Astrocyte (in vitro differentiated cells and primary cell): ENCODE measurements around the gene NCAM2.

Experiments
- EZH2 ChIP-seq: IDR thresholded peaks from 2 replicates; pipeline ENCODE4 v1.6.1; 2012; ENCODE audit warnings: mild to moderate bottlenecking, low read length, inconsistent platforms; ENCODE audit not compliant: insufficient read depth
- TF ChIP-seq, protein P1 (sequence below): IDR thresholded peaks from 2 replicates; pipeline ENCODE4 v1.5.1; 2011; ENCODE audit warnings: low read depth, mild to moderate bottlenecking, inconsistent platforms, low read length, moderate library complexity; ENCODE audit not compliant: insufficient read depth

GRCh38 chr21:20970691-20971090 lies 27.5 kb upstream of the NCAM2 start:
- TF ChIP-seq, protein P1, sequence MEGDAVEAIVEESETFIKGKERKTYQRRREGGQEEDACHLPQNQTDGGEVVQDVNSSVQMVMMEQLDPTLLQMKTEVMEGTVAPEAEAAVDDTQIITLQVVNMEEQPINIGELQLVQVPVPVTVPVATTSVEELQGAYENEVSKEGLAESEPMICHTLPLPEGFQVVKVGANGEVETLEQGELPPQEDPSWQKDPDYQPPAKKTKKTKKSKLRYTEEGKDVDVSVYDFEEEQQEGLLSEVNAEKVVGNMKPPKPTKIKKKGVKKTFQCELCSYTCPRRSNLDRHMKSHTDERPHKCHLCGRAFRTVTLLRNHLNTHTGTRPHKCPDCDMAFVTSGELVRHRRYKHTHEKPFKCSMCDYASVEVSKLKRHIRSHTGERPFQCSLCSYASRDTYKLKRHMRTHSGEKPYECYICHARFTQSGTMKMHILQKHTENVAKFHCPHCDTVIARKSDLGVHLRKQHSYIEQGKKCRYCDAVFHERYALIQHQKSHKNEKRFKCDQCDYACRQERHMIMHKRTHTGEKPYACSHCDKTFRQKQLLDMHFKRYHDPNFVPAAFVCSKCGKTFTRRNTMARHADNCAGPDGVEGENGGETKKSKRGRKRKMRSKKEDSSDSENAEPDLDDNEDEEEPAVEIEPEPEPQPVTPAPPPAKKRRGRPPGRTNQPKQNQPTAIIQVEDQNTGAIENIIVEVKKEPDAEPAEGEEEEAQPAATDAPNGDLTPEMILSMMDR, result no peak
- TF ChIP-seq EZH2, result no peak
